T-cell (primary cell): Measurements from ENCODE around the gene DENND1A. TPM values are rescaled to one million over a fixed set of nuclear protein-coding genes. Genes with fewer than 3 reads are reported as not detected.

Experiments
- ATAC-seq, 4 experiments: fragments of 200-7000 bp in 3 of 4; fragments of 150-1000 bp in 1 of 4; cut with Tn5 transposase; replicated peaks in 1 of 4; 1 replicate in 3 of 4; 2 replicates in 1 of 4; pipeline ENCODE4 v1.10.0; 2021; ENCODE audit warnings: moderate library complexity in 3 of 4, mild to moderate bottlenecking in 2 of 4, moderate number of reproducible peaks in 1 of 4
- CTCF ChIA-PET, 2 donors: fragments of 300-600 bp; sonication (Branson Sonifier 250); formaldehyde crosslinking; loops; one replicate each; lab custom pipeline; 2022; ENCODE audit warnings: antibody characterized with exemption in 2 of 2; lab: Charles Lee
- POLR2A ChIA-PET, 2 donors: fragments of 300-600 bp; sonication (Branson Sonifier 250); formaldehyde crosslinking; loops; one replicate each; lab custom pipeline; 2022; ENCODE audit warnings: antibody characterized with exemption in 2 of 2; lab: Charles Lee
- DNase-seq, 35 experiments: peaks; one replicate each; pipeline versions ENCODE4 v3.0.0 to v3.0.0-alpha.2; 2013 to 2023
- H3K27ac ChIP-seq: one replicate; pipeline ENCODE4 v1.5.1; 2013; ENCODE audit warnings: low read length
- H3K27me3 ChIP-seq, 2 experiments: replicated peaks in 1 of 2; 1 replicate in 1 of 2; 2 replicates in 1 of 2; pipeline versions ENCODE4 v1.6.1 to v1.7.0; 2013; ENCODE audit warnings: low read length in 1 of 2, mixed read lengths in 1 of 2; ENCODE audit not compliant: control insufficient read depth in 2 of 2, insufficient read depth in 2 of 2; ENCODE audit errors: extremely low read depth in 1 of 2
- H3K36me3 ChIP-seq, 2 donors: 1 replicate in 1 of 2; 2 replicates in 1 of 2; pipeline versions ENCODE4 v1.6.1 to v1.7.0; 2013; ENCODE audit warnings: low read length in 1 of 2; ENCODE audit not compliant: control insufficient read depth in 2 of 2, insufficient read depth in 1 of 2; ENCODE audit errors: extremely low read depth in 1 of 2
- H3K4me1 ChIP-seq, 2 experiments: 1 replicate in 1 of 2; 2 replicates in 1 of 2; pipeline versions ENCODE4 v1.6.1 to v1.7.0; 2013; ENCODE audit warnings: low read length in 2 of 2, mixed read lengths in 1 of 2; ENCODE audit not compliant: insufficient read depth in 2 of 2, control insufficient read depth in 1 of 2; ENCODE audit errors: extremely low read depth in 1 of 2
- H3K4me3 ChIP-seq, 2 donors: 1 replicate in 1 of 2; 2 replicates in 1 of 2; pipeline versions ENCODE4 v1.5.1 to v1.7.0; 2013; ENCODE audit warnings: mild to moderate bottlenecking in 2 of 2, low read length in 1 of 2, moderate library complexity in 1 of 2; ENCODE audit not compliant: control insufficient read depth in 1 of 2; ENCODE audit errors: extremely low read depth in 1 of 2
- H3K9me3 ChIP-seq: 2 replicates; pipeline ENCODE4 v1.7.0; 2013
- H3K27ac Mint-ChIP-seq, 2 donors: one replicate each; pipeline ENCODE4 v1.8.0; 2020 to 2021; ENCODE audit warnings: mild to moderate bottlenecking in 2 of 2, mixed read lengths in 2 of 2
- H3K27me3 Mint-ChIP-seq, 2 donors: one replicate each; pipeline ENCODE4 v1.8.0; 2021 to 2022; ENCODE audit warnings: mixed read lengths in 2 of 2
- H3K36me3 Mint-ChIP-seq: one replicate; pipeline ENCODE4 v1.8.0; 2021; ENCODE audit warnings: mixed read lengths
- H3K4me1 Mint-ChIP-seq, 3 donors: one replicate each; pipeline ENCODE4 v1.8.0; 2020 to 2022; ENCODE audit warnings: mixed read lengths in 3 of 3, mild to moderate bottlenecking in 1 of 3
- H3K4me3 Mint-ChIP-seq, 3 donors: one replicate each; pipeline ENCODE4 v1.8.0; 2020 to 2022; ENCODE audit warnings: mild to moderate bottlenecking in 3 of 3, mixed read lengths in 3 of 3, moderate library complexity in 3 of 3
- H3K9me3 Mint-ChIP-seq, 3 donors: one replicate each; pipeline ENCODE4 v1.8.0; 2020 to 2022; ENCODE audit warnings: mixed read lengths in 3 of 3
- WGBS: methylation state at CpG from one replicate; pipeline ENCODE4 v1.1.5; 2013; ENCODE audit warnings: missing lambda C conversion rate; ENCODE audit not compliant: insufficient coverage; 5-methylcytosine and 5-hydroxymethylcytosine counted together
- total RNA-seq, 35 experiments: library from RNA in 6 of 35; stranded (reverse) in 6 of 35; fragments of 120-200 nt in 1 of 35; gene quantifications; one replicate each; pipeline versions ENCODE4 v1.2.1 to v1.2.4 and lab custom pipeline; 2013 to 2026

Gene DENND1A
- total RNA-seq, 5 donors from 2014 or later (not counting 1 experiment from before 2014, with no cell fraction given) = 12.4 to 19.9 (median 14.1) TPM

- H3K9me3 Mint-ChIP-seq = peaks cover 7 to 40% (median 31%) of the 10 kb centered on the region in 3 donors
- Histone ChIP-seq H3K27me3 (no peaks in the 10 kb centered on the region), H3K4me1 (no peaks in the 10 kb centered on the region), H3K4me3 (no peak overlapping the region), H3K36me3 (peaks cover 0 to 3% of the 10 kb centered on the region in 2 donors), H3K27ac (no peak overlapping the region), H3K9me3 (no peaks in the 10 kb centered on the region)
- ATAC-seq = no peak
- peaks cover 4 to 6% (median 5%) of the 10 kb centered on the region in 3 donors for H3K4me1 Mint-ChIP-seq
- WGBS = no CpG with 5 or more reads among the region's 4 CpGs
- ChIA-PET CTCF (no interaction called here), POLR2A (no interaction called here)
- H3K4me3 Mint-ChIP-seq = no peak overlapping the region
- no peak for DNase-seq
- no peak overlapping the region for H3K27ac Mint-ChIP-seq
- no peaks in the 10 kb centered on the region for H3K27me3 Mint-ChIP-seq
- H3K36me3 Mint-ChIP-seq = peaks cover 65% of the 10 kb centered on the region
These were observed 86.2 kb downstream of the DENND1A start for GRCh38 chr9:123843703-123844102.

DNA sequence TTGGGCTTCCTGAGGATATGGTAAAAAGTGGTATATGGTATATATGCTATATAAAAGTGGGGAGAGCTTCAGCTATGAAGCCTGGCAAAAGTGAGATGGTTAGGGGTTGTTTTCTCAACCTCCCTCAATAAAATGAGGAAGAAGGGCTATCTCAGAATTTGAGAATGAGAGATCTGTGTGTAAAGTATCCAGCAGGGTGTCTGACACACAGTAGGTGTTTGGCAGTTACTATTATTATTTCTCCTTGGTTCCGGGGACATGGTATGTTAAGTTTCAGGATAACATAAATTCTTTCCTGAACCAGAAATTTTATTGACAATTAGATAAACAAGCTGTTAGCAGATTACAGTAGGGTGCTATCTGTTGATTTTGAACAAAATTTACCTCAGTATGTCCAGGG, 94.1 kb downstream of the DENND1A start:
- Mint-ChIP-seq H3K27ac (no peak overlapping the region), H3K36me3 (peaks cover 29% of the 10 kb centered on the region), H3K4me1 (peaks cover 22 to 26% (median 24%) of the 10 kb centered on the region in 3 donors), H3K4me3 (peak overlapping the region in 1 of 3 donors; percentile 44), H3K9me3 (peaks cover 5 to 14% (median 10%) of the 10 kb centered on the region in 3 donors), H3K27me3 (no peaks in the 10 kb centered on the region)
- Histone ChIP-seq H3K4me1 (peaks cover 0 to 6% of the 10 kb centered on the region in 2 experiments), H3K4me3 (no peak overlapping the region), H3K9me3 (no peaks in the 10 kb centered on the region), H3K27me3 (no peaks in the 10 kb centered on the region), H3K27ac (no peak overlapping the region), H3K36me3 (no peaks in the 10 kb centered on the region)
- DNase-seq (no peak), ATAC-seq (no peak)
- no CpG with 5 or more reads among the region's 1 CpG for WGBS
- ChIA-PET CTCF (no interaction called here), POLR2A (no interaction called here)

DNA sequence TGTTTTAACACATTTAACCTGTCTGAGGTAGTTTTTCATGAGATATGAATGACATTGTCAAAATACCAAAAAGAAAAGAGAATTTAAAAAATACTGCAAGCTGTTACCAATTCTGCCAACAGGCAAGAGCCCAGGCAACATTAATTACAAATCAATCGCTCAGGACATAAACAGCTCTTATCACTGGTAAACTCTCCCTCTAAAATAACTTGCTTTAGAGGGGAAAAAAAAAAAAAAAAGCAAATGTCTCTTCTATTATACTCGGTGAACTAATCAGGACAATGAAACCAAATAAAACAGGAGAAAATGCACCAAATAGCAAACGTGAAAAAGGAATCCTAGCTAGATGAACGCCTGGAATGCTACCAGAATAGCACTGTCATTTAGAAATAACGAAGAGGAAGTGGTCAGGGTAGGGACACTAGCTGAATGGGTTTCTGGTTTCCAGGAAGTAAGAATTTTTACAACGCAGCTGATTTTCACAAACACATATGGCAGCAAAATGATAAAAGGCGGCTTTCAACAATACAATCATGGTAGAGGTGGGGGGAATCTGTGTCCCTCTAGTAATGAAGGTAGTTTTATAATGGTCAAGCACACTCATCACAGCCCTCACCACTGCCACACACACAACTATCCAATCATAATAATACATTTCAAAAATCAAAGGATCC, 94.9 kb downstream of the DENND1A start:
- DNase-seq (peak in 1 of 35 experiments; percentile 7), ATAC-seq (no peak)
- no peaks in the 10 kb centered on the region for H3K36me3 ChIP-seq
- H3K4me3 ChIP-seq = no peak overlapping the region
- ChIA-PET POLR2A (interaction anchor here (0.6 to 0.7 kb wide), 2 partner anchors 26 to 858 kb away, joined by 4 to 5 read pairs; no protein-coding TSS in a partner anchor), CTCF (interaction anchor here in 1 of 2 donors (0.6 kb wide), 2 partner anchors 11 to 14 kb away, joined by 3 read pairs; no protein-coding TSS in a partner anchor)
- no peaks in the 10 kb centered on the region for H3K27me3 Mint-ChIP-seq
- WGBS = no CpG with 5 or more reads among the region's 7 CpGs
- peak overlapping the region; percentile 42 to 49 (median 44) for H3K4me3 Mint-ChIP-seq
- H3K36me3 Mint-ChIP-seq = peaks cover 28% of the 10 kb centered on the region
- peaks cover under 1% of the 10 kb centered on the region for H3K9me3 ChIP-seq
- H3K4me1 Mint-ChIP-seq = peaks cover 22 to 26% (median 24%) of the 10 kb centered on the region in 3 donors
- H3K4me1 ChIP-seq = peaks cover 0 to 6% of the 10 kb centered on the region in 2 experiments
- peaks cover 8 to 17% (median 13%) of the 10 kb centered on the region in 3 donors for H3K9me3 Mint-ChIP-seq
- no peaks in the 10 kb centered on the region for H3K27me3 ChIP-seq
- H3K27ac Mint-ChIP-seq = peak overlapping the region; percentile 3 to 29
- no peak overlapping the region for H3K27ac ChIP-seq

- H3K4me3 ChIP-seq = no peak overlapping the region
- H3K27ac ChIP-seq = no peak overlapping the region
- peaks cover 6% of the 10 kb centered on the region for H3K9me3 ChIP-seq
- Mint-ChIP-seq H3K27me3 (no peaks in the 10 kb centered on the region), H3K4me1 (peaks cover 22 to 26% (median 24%) of the 10 kb centered on the region in 3 donors), H3K9me3 (peaks cover 14 to 23% (median 17%) of the 10 kb centered on the region in 3 donors), H3K4me3 (peak overlapping the region in 1 of 3 donors; percentile 44), H3K36me3 (peaks cover 32% of the 10 kb centered on the region), H3K27ac (no peak overlapping the region)
- no peaks in the 10 kb centered on the region for H3K36me3 ChIP-seq
- peaks cover 0 to 6% of the 10 kb centered on the region in 2 experiments for H3K4me1 ChIP-seq
- ChIA-PET POLR2A (interaction anchor here in 1 of 2 donors (0.6 to 0.7 kb wide), 2 partner anchors 27 to 65 kb away, joined by 3 to 5 read pairs; no protein-coding TSS in a partner anchor), CTCF (interaction anchor here in 1 of 2 donors (0.6 kb wide), 1 partner anchor 15 kb away, joined by 3 read pairs; no protein-coding TSS in a partner anchor)
- 94% methylated on average over 3 of the region's 7 CpGs for WGBS
- DNase-seq (no peak), ATAC-seq (no peak)
- H3K27me3 ChIP-seq = no peaks in the 10 kb centered on the region
These were observed 95.6 kb downstream of the DENND1A start for GRCh38 chr9:123834218-123834888.

DNA sequence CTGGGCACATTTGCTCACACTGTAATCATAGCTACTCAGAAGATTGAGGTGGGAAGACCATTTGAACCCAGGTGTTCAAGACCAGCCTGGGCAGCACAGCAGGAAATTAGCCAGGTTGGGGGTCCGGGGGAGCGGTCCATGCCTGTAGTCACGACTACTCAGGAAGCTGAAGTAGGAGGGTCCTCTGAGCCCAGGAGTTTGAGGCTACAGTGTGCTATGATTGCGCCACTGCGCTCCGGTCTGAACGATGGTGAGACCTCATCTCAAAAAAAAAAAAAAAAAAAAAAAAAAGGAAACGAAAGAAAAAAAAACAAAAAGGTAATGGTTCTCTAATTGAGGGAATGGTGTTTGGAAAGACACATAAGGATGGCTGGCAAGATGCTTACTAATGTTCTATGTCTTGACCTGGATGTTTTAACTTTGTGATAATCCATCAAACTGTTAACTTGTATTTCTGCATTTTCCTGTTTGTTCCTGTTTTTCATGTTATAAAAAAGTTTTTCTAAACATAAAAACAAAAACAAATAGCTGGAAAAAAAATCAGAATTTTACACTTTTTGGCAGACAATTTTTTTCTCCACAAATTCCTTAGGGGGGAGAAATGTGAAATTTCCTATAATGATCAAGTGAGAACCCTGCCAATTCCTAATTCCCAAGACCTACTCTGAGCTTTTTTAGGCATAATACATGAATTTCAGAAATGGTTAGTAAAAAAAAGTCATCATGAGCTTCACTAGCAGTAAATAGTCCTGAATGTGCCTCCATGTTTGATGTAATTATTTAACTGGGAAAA, 96.9 kb downstream of the DENND1A start:
- Histone ChIP-seq H3K36me3 (no peaks in the 10 kb centered on the region), H3K9me3 (peaks cover 7% of the 10 kb centered on the region), H3K27me3 (no peaks in the 10 kb centered on the region), H3K27ac (no peak overlapping the region), H3K4me3 (no peak overlapping the region), H3K4me1 (peaks cover 0 to 6% of the 10 kb centered on the region in 2 experiments)
- no peak overlapping the region for H3K4me3 Mint-ChIP-seq
- peaks cover 21 to 36% (median 25%) of the 10 kb centered on the region in 3 donors for H3K9me3 Mint-ChIP-seq
- H3K36me3 Mint-ChIP-seq = peaks cover 39% of the 10 kb centered on the region
- peaks cover 22 to 26% (median 24%) of the 10 kb centered on the region in 3 donors for H3K4me1 Mint-ChIP-seq
- 80% methylated on average over 1 of the region's 8 CpGs for WGBS
- ATAC-seq = no peak
- no peak overlapping the region for H3K27ac Mint-ChIP-seq
- ChIA-PET CTCF (interaction anchor here in 1 of 2 donors (0.7 kb wide), 1 partner anchor 61 kb away, joined by 3 read pairs; no protein-coding TSS in a partner anchor), POLR2A (no interaction called here)
- DNase-seq = no peak
- no peaks in the 10 kb centered on the region for H3K27me3 Mint-ChIP-seq

- peaks cover 25 to 44% (median 31%) of the 10 kb centered on the region in 3 donors for H3K9me3 Mint-ChIP-seq
- no peaks in the 10 kb centered on the region for H3K27me3 ChIP-seq
- peaks cover 0 to 6% of the 10 kb centered on the region in 2 experiments for H3K4me1 ChIP-seq
- H3K27ac ChIP-seq = no peak overlapping the region
- H3K4me1 Mint-ChIP-seq = peaks cover 22 to 25% (median 24%) of the 10 kb centered on the region in 3 donors
- POLR2A ChIA-PET = no interaction called here
- H3K4me3 ChIP-seq = no peak overlapping the region
- H3K36me3 Mint-ChIP-seq = peaks cover 47% of the 10 kb centered on the region
- no peak overlapping the region for H3K4me3 Mint-ChIP-seq
- no peak for DNase-seq
- CTCF ChIA-PET = no interaction called here
- no peak for ATAC-seq
- H3K27me3 Mint-ChIP-seq = no peaks in the 10 kb centered on the region
- H3K27ac Mint-ChIP-seq = no peak overlapping the region
- H3K36me3 ChIP-seq = no peaks in the 10 kb centered on the region
- H3K9me3 ChIP-seq = peaks cover 11% of the 10 kb centered on the region
These were observed 97.8 kb downstream of the DENND1A start for GRCh38 chr9:123832176-123832575.
